Activated T-cell treated with anti-CD3 and anti-CD28 coated beads, Interleukin-2, amount 50 U/mL, for 1 hour (primary cell): ENCODE results near the gene LMO1.

Source experiments
- DNase-seq: peaks from one replicate; pipeline ENCODE4 v3.0.0-alpha.2; 2020

Gene LMO1

GRCh38 chr11:8242499-8243280 is 21.0 kb downstream of the LMO1 start:
- DNase-seq, result no peak

GRCh38 chr11:8242118-8242475 is 21.6 kb downstream of the LMO1 start:
- no peak for DNase-seq

GRCh38 chr11:8241373-8242117 is 22.1 kb downstream of the LMO1 start:
- DNase-seq, result no peak

- DNase-seq, result no peak
Measured at GRCh38 chr11:8239536-8240228, 24.0 kb downstream of the LMO1 start.

GRCh38 chr11:8239040-8239439 is 24.6 kb downstream of the LMO1 start:
- no peak for DNase-seq

- no peak for DNase-seq
Measured at GRCh38 chr11:8237453-8237852, 26.2 kb downstream of the LMO1 start.

GRCh38 chr11:8235925-8236324 is 27.8 kb downstream of the LMO1 start:
- no peak for DNase-seq

- no peak for DNase-seq
Measured at GRCh38 chr11:8234910-8235309, 28.8 kb downstream of the LMO1 start.

GRCh38 chr11:8234425-8234821 is 29.3 kb downstream of the LMO1 start:
- DNase-seq, result no peak

GRCh38 chr11:8233691-8234424 is 29.8 kb downstream of the LMO1 start:
- DNase-seq, result no peak

- no peak for DNase-seq
Measured at GRCh38 chr11:8232849-8233606, 30.6 kb downstream of the LMO1 start.

GRCh38 chr11:8232414-8232813 is 31.3 kb downstream of the LMO1 start:
- DNase-seq, result no peak

- DNase-seq, result no peak
Measured at GRCh38 chr11:8231979-8232378, 31.7 kb downstream of the LMO1 start.

- no peak for DNase-seq
Measured at GRCh38 chr11:8230921-8231847, 32.5 kb downstream of the LMO1 start.

- DNase-seq, result no peak
Measured at GRCh38 chr11:8230178-8230859, 33.4 kb downstream of the LMO1 start.

GRCh38 chr11:8229299-8230177 is 34.1 kb downstream of the LMO1 start:
- DNase-seq, result no peak

- DNase-seq, result no peak
Measured at GRCh38 chr11:8228231-8228630, 35.4 kb downstream of the LMO1 start.

GRCh38 chr11:8227156-8228152 is 36.2 kb downstream of the LMO1 start:
- no peak for DNase-seq
